ENCODE measurements around the gene CHCHD10. TPM values are rescaled to one million over a fixed set of nuclear protein-coding genes. Genes with fewer than 3 reads are reported as not detected.
A peak's percentile ranks its signal among the peaks of the same experiment; 100 is the strongest.

The CHCHD10 gene
- total RNA-seq, 1 donor from 2014 or later, result 5.3 TPM

DNA sequence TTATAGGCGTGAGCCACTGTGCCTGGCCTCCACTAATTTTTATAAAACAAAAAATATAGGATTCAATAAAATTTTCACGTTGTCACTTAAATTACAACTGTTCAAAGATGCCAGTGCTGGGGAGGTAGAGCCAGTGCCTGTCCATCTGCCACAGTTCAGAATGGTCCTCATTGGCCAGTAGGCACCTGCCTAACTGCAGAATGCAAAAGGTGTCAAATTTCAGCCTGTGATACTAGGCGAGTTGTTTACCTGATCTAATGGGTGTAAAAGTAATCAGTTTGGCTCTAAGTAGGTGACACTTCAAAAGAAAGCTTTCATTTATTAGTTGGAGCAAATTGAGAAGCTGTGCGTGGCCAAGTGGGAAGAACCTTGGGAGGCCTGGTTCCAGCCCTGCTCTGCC is 21.3 kb upstream of the CHCHD10 start:
- DNase-seq (ENCODE audit: low spot score in 2 of 2) (no peak), FAIRE-seq (no peak)

DNA sequence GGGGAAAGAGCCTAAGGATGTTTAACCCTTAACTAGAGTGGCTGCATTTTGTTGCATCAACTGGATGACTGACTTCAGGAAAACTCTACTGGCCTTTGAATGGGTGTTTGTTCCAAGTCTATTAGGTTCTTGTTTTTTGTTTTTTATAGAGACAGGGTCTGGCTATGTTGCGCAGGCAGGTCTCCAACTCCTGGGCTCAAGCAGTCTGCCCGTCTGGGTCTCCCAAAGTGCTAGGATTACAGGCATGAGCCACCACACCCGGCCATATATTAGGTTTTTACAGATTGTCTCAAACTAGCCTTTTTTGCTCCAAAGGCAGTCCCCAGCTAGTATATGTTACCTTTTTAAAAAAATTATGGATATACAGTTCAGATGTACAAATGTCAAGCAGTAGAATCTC is 20.1 kb upstream of the CHCHD10 start:
- DNase-seq (ENCODE audit: low spot score in 2 of 2) (no peak), FAIRE-seq (no peak)

DNA sequence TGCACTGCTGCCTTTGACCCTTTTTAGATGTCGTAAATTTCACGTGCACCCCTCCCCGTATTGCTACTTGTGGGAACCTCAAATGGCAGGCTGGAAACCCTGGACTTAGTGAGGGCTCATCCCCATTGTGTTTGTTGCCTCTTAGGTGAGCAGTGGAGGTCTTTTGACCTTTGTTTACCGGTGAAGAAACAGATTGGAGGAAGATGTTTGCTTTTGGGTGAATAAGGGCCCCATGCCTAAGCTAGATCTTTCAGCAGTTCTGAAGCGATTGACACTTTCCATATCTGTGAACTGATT is 19.8 kb upstream of the CHCHD10 start:
- DNase-seq (ENCODE audit: low spot score in 2 of 2) (no peak), FAIRE-seq (no peak)

DNA sequence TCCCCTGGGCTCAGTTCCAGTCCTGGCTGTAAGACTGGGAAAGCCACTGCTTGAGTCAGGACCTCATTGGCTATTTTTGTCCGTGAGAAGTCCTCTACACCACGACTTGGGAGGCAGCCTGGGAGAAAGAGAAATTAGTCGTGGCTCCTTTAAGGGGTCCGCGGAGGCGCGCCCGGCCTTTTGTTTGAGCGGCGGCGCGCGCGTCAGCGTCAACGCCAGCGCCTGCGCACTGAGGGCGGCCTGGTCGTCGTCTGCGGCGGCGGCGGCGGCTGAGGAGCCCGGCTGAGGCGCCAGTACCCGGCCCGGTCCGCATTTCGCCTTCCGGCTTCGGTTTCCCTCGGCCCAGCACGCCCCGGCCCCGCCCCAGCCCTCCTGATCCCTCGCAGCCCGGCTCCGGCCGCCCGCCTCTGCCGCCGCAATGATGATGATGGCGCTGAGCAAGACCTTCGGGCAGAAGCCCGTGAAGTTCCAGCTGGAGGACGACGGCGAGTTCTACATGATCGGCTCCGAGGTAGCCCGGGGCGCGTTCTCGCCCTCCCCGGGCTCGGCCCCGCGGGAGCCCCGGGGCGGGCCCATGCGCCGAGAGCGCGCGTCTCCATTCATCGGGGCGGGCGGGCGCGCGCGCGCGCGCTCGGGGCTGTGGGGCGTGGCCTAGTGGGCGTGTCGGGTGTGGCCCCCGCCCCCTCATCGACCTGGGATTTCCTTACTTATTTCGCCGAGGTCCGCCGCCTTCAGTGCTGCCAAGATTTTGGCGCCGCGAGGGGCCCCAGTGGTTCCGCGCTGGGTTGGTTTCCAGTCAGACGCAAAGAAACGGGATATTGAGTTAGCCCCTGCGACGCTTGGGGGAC is 19.2 kb upstream of the CHCHD10 start, which contains the start of gene SMARCB1:
SMARCB1 (plus strand) TSS at position 215 of the 848 bp plus-strand sequence; CDS start at position 419, 204 bp downstream.
- DNase-seq (ENCODE audit: low spot score in 2 of 2) (peak; percentile 91 to 95), FAIRE-seq (no peak)

DNA sequence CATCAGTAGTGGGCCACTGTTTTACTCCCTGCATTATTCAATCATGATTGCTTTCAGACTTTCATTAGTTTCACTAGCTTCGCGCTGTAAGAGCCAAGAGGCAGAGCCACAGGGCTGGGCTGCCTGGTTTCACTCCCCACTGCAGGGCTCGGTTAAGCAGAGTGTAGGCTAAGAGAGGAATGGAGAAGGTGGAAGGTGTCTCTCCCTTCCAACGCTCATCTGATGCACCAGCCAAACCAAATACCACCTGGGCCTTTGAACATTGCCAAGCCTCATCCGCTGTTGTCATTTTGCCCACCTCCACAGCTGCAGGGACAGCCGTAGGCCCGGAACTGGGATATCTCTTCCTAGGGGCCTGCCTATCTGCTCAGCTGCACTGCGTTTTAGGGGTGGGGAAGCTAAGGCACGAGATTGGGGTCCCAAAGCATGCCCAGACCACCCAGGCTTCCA is 18.5 kb upstream of the CHCHD10 start:
- no peak for DNase-seq (ENCODE audit: low spot score in 2 of 2)
- no peak for FAIRE-seq

DNA sequence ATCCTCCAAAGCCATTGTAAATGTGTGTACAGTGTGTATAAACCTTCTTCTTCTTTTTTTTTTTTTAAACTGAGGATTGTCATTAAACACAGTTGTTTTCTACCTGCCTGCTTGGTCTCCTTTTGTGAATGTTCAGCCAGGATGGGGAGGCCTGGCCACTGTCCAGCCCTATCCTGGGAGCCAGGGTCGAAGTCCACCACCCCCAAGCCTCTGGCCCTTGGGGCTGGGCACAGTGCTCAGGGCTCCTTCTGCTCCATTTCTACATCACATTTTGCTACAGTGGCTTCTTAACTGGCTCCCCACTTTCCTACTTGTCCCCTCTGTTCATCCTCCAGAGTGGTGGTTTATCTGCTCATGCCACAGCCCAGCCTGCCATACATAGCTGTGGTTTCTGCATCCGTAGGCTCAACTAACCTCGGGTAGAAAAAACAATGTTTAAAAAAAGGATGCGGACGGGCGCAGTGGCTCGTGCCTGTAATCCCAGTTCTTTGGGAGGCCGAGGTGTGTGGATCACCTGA is 16.5 kb upstream of the CHCHD10 start:
- DNase-seq (ENCODE audit: low spot score in 2 of 2) (no peak), FAIRE-seq (no peak)

DNA sequence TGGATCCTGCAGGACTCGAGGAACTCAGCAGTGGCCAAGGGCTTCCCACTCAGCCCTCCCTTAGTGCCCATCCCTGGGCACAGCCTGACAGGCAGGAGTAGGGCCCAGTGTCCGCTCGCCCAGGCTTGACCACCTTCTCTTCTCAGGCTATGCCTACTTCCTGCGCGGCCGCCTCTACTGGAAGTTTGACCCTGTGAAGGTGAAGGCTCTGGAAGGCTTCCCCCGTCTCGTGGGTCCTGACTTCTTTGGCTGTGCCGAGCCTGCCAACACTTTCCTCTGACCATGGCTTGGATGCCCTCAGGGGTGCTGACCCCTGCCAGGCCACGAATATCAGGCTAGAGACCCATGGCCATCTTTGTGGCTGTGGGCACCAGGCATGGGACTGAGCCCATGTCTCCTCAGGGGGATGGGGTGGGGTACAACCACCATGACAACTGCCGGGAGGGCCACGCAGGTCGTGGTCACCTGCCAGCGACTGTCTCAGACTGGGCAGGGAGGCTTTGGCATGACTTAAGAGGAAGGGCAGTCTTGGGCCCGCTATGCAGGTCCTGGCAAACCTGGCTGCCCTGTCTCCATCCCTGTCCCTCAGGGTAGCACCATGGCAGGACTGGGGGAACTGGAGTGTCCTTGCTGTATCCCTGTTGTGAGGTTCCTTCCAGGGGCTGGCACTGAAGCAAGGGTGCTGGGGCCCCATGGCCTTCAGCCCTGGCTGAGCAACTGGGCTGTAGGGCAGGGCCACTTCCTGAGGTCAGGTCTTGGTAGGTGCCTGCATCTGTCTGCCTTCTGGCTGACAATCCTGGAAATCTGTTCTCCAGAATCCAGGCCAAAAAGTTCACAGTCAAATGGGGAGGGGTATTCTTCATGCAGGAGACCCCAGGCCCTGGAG is 15.7 kb upstream of the CHCHD10 start:
- DNase-seq (ENCODE audit: low spot score in 2 of 2) (no peak), FAIRE-seq (no peak)

DNA sequence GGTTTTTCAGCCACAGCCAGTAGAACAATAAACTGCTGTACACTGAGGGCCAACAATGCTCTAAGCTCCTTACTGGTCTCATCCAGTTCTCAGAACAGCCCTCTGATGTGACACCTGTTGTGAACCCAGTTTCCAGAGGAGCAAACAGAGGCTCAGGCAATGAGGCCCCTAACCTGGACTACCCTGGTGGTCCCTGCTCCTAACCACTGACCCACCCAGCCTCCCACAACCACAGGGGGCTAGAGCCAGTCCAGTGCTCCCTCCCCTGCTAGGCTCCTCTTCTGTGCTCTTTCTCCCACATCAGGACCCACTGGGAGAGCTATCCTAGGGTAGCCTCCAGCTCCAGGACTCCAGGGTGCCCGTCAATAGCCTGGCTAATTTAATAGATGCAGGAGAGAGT is 14.9 kb upstream of the CHCHD10 start:
- no peak for DNase-seq (ENCODE audit: low spot score in 2 of 2)
- FAIRE-seq, result no peak

DNA sequence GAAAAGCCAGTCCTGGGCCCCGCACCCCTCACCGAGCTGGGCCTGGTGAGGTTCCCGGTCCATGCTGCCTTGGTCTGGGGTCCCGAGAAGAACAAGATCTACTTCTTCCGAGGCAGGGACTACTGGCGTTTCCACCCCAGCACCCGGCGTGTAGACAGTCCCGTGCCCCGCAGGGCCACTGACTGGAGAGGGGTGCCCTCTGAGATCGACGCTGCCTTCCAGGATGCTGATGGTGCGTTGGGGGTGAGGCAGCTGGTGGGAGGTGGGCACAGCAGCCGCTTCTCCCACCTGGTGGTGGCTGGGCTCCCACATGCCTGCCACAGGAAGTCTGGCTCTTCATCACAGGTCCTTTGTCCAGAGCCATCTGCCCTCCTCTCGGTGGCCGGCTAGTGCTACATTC is 14.5 kb upstream of the CHCHD10 start:
- FAIRE-seq (no peak), DNase-seq (ENCODE audit: low spot score in 2 of 2) (no peak)

DNA sequence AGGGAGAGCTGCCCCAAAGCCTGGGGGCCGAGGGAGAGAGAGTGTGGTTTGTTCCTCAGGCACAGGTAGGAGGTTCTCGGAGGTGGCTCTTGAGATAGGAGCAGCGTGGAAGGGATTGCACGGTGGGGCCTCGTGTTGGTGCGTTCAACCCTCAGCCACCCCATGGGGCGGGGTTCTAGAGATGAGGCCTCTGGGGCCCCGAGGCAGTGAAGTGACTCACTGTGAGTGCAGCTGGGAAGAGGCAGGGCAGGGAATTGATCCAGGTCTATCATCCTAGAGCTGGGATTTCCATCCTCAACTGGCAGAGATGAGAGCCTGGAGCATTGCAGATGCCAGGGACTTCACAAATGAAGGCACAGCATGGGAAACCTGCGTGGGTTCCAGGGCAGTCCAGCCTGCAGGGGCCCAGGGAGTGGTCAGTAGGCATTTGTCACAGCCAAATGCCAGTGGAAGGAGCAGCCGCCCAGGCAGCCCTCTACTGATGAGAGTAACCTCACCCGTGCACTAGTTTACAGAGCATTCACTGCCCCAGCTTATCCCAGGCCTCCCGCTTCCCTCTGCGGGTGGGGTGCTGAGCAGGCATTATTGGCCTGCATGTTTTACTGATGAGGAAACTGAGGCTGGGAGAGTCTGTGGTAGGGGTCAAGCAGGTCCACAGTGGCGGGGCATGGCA is 13.9 kb upstream of the CHCHD10 start:
- FAIRE-seq (no peak), DNase-seq (ENCODE audit: low spot score in 2 of 2) (no peak)

DNA sequence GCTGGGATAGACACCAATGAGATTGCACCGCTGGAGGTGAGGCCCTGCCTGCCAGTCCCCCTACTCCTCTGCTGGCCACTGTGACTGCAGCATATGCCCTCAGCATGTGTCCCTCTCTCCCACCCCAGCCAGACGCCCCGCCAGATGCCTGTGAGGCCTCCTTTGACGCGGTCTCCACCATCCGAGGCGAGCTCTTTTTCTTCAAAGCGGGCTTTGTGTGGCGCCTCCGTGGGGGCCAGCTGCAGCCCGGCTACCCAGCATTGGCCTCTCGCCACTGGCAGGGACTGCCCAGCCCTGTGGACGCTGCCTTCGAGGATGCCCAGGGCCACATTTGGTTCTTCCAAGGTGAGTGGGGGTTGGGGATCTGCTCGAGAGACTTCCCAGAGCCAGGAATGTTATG is 13.3 kb upstream of the CHCHD10 start:
- no peak for FAIRE-seq
- peak; percentile 69 to 81 for DNase-seq (ENCODE audit: low spot score in 2 of 2)

DNA sequence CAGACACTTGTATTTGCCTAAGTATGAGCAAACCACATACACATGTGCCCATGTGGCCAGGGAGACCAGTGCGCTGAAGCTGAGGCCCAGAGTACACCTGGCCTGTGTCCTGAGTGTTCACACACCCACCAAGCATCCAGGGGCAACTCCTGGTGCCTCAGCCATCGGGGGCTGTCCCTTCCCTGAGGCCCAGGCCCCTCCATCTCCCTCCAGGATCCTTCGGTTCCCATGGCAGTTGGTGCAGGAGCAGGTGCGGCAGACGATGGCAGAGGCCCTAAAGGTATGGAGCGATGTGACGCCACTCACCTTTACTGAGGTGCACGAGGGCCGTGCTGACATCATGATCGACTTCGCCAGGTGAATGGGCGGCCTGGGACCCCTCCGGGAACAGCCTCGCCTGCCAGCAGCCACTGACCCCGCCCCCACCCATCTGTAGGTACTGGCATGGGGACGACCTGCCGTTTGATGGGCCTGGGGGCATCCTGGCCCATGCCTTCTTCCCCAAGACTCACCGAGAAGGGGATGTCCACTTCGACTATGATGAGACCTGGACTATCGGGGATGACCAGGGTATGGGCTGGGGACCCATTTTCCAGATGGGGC is 12.5 kb upstream of the CHCHD10 start:
- DNase-seq (ENCODE audit: low spot score in 2 of 2) (no peak), FAIRE-seq (no peak)

DNA sequence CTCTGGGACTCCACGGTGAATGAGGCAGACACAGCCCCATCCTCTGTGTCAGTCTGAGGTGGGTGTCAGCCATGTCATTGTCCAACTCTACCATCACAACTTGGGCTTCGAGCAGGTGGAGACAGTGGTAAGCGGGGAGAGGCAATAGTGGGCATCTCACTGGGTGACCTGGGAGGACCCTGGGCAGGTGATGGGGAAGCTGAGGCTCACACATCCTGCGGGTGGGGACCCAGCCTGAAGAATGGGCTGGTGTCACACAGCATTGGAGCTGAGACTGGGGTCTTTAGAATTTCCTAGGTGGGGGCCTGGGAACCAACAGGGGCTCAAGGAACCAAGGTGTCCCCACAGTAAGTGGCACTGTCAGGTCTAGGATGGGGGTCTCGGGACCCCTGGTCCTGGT is 12.0 kb upstream of the CHCHD10 start:
- DNase-seq (ENCODE audit: low spot score in 2 of 2), result no peak
- no peak for FAIRE-seq

DNA sequence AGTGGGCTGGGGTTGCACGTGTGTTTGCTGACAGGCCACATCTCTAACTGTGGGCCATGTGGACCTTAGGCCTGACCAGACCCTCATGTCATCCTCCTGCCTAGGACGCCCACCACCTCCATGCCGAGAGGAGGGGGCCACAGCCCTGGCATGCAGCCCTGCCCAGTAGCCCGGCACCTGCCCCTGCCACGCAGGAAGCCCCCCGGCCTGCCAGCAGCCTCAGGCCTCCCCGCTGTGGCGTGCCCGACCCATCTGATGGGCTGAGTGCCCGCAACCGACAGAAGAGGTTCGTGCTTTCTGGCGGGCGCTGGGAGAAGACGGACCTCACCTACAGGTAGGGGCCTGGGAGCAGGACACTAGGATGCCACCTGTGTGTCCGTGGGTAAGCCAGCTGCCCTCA is 11.3 kb upstream of the CHCHD10 start:
- DNase-seq (ENCODE audit: low spot score in 2 of 2) (no peak), FAIRE-seq (no peak)

DNA sequence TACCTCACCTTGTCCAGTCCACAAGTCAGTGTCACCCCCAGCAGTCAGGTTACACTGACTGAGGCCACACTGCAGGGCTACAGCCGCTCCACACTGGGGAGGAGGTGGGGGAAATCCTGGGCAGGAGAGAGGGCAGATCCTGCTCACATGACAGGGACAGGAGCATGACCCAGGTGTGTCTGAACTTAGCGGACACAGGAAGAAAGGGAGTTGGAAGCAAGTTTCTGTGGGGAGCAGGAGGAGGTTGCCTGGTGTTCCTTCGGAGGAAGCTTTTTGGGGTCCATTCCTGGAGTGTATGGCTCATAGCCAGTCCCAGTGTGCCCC is 10.8 kb upstream of the CHCHD10 start:
- FAIRE-seq (no peak), DNase-seq (ENCODE audit: low spot score in 2 of 2) (no peak)

DNA sequence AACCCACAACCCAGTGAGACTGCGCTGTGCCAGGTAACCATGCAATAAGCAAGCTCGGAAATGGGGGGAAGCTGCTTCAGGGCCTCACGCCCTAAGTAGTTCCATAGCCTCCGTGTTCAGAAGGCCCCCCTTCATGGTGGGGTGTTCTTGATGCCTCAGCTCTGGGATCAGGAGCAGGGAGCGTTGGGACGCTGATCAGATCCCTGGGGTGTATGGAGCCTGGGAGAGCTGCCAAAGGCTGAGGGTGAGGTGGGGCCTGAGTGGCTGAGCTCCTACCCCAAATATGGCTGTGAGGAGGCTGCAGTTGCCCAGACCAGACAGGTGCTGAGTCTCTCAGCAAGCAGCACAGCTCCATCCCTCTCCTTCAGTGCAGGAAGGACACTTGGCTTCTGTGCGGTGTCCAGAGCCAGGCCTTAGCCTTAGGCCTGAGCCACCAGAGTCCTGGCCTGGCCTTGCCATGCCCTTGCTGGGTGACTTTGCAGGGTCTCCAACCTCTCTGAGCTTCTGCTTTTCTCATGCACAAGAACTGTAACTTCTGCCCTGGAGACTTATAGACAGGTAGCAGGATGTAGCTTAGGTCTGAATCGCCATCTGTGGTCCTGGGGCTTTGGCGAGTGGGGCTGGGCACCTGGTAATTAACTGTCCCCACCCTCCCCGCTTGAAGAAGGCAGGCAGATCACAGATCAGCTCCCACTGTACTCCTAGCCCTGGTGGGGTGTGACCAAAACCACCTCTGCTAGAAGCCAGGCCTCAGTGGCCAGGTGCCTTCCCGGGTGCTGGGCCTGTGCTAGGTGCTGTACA is 10.2 kb upstream of the CHCHD10 start:
- FAIRE-seq (no peak), DNase-seq (ENCODE audit: low spot score in 2 of 2) (peak in 1 of 2 donors; percentile 17)

DNA sequence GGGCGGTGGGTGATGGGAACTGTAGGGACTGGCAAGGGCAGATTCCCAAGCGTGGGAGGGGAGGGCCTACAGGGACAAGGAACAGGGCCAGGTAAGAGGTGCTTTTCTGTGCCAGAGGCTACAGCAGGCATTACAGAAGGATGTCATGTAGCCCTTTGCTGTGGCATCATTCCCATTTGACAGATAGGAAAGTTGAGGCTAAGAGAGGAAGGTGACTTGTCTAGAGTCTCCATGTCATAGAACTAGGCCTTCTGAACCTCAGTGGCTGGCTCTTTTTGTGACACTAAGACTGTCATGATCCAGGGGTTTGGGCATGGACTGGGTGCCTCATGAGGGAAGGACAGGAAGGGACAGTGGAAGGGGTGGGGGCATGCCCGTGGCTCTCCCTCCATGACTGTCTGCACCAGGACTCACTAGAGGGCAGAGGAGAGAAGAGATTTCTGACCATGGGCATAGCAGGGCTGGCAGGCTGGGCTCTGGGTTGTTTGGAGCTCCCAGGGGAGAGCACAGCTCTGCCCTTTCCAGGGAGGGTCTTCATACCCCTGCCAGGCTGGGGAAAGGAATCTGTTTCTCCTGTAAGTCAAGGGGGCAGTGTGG is 8.1 kb upstream of the CHCHD10 start:
- DNase-seq (ENCODE audit: low spot score in 2 of 2), result no peak
- FAIRE-seq, result no peak

DNA sequence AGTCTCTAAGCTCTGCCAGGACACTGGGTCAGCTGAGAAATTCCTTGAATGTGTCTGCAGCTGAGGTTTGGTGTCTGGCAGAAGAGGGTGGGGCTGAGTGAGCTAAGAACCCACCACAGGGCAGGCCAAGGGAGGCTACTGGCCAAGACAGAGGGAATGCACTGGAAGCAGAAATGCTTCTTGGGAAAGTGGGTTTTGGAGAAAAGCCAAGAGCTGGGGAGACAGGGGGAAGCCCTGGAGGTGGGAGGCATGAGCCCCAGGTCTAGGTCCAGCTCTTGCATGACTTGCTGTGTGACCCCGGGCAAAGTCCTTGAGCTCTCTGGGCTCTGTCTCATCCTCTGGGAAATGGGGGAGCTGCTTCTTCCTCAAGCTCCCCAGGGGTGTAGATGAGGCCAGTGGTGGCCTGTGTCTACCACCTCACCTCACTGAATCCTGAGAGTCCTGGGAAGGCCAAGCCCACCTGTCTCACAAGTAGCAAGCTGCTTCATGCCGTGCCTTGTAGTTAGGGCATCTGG is 7.2 kb upstream of the CHCHD10 start:
- no peak for DNase-seq (ENCODE audit: low spot score in 2 of 2)

More for the DNA sequence above, 7.2 kb upstream of the CHCHD10 start:
- FAIRE-seq, result no peak
